Lower lobe of right lung (tissue), 2 donors: ENCODE measurements around the gene ALKBH5. TPM values are rescaled to one million over a fixed set of nuclear protein-coding genes. Genes with fewer than 3 reads are reported as not detected.

Experiments used
- ATAC-seq, 2 donors: fragments of 200-7000 bp; cut with Tn5 transposase; one replicate each; pipeline ENCODE4 v1.9.1; 2020 to 2022; ENCODE audit warnings: mild to moderate bottlenecking in 2 of 2, moderate library complexity in 2 of 2
- DNase-seq: peaks from one replicate; pipeline ENCODE4 v3.0.0-alpha.2; 2020
- H3K27ac ChIP-seq: fragments of 200-600 bp; one replicate; pipeline ENCODE4 v1.8.0; 2022
- H3K27me3 ChIP-seq: fragments of 200-600 bp; one replicate; pipeline ENCODE4 v1.8.0; 2022; ENCODE audit warnings: low read depth
- H3K36me3 ChIP-seq: fragments of 200-600 bp; one replicate; pipeline ENCODE4 v1.8.0; 2022; ENCODE audit warnings: mild to moderate bottlenecking
- H3K4me1 ChIP-seq: fragments of 200-600 bp; one replicate; pipeline ENCODE4 v1.8.0; 2022
- H3K4me3 ChIP-seq: fragments of 200-600 bp; one replicate; pipeline ENCODE4 v1.8.0; 2022; ENCODE audit warnings: mild to moderate bottlenecking
- H3K9me3 ChIP-seq: fragments of 200-600 bp; one replicate; pipeline ENCODE4 v1.8.0; 2022
- intact Hi-C: fragments of 100-400 bp; cut with DNase I; formaldehyde crosslinking; loops from one replicate; pipeline ENCODE4 v1.11.0; 2022
- total RNA-seq: library from RNA; stranded (reverse); fragmentation: NEBNext Ultra II Directional; extraction: Animal tissue kit (Norgen Biotek cat#: 25700); gene quantifications from one replicate; pipeline ENCODE4 v1.2.1, GENCODE V29; 2021
- TF ChIP-seq, protein P1 (sequence below): fragments of 200-600 bp; IDR thresholded peaks from one replicate; pipeline ENCODE4 v1.8.0; 2022; ENCODE audit warnings: antibody characterized with exemption, mild to moderate bottlenecking
- donor health status: DM: no; HTN: yes; CAD: no; lungs with severe emphysema.

The ALKBH5 gene
- total RNA-seq, 1 donor from 2014 or later: 100 TPM

DNA sequence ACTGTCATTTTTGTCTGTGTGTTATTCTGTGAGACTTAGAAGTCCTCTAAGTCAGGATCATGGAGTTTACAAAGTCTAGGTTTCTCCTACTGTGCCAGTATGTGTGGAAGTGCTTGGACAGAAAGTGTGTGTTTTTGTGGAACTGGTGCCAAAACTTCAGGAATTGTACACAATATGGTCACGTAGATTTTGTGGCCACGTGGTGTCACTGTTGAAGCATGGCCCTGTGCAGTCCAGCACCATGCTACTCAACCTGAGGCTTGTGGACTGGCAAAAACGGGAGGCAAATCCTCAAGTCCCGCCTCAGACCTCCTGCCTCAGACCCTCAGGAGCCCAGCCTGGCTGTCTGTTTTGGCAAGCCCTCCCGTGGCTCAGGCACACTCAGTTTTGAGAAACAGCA is 16.7 kb upstream of the ALKBH5 start:
- Histone ChIP-seq H3K9me3 (no peaks in the 10 kb centered on the region), H3K36me3 (no peaks in the 10 kb centered on the region), H3K4me1 (no peaks in the 10 kb centered on the region), H3K4me3 (no peak overlapping the region), H3K27me3 (no peaks in the 10 kb centered on the region), H3K27ac (no peak overlapping the region)
- DNase-seq (no peak), ATAC-seq (peak; percentile 34 to 43)
- TF ChIP-seq, protein P1, sequence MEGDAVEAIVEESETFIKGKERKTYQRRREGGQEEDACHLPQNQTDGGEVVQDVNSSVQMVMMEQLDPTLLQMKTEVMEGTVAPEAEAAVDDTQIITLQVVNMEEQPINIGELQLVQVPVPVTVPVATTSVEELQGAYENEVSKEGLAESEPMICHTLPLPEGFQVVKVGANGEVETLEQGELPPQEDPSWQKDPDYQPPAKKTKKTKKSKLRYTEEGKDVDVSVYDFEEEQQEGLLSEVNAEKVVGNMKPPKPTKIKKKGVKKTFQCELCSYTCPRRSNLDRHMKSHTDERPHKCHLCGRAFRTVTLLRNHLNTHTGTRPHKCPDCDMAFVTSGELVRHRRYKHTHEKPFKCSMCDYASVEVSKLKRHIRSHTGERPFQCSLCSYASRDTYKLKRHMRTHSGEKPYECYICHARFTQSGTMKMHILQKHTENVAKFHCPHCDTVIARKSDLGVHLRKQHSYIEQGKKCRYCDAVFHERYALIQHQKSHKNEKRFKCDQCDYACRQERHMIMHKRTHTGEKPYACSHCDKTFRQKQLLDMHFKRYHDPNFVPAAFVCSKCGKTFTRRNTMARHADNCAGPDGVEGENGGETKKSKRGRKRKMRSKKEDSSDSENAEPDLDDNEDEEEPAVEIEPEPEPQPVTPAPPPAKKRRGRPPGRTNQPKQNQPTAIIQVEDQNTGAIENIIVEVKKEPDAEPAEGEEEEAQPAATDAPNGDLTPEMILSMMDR: no peak
- intact Hi-C loops: no loop called here

DNA sequence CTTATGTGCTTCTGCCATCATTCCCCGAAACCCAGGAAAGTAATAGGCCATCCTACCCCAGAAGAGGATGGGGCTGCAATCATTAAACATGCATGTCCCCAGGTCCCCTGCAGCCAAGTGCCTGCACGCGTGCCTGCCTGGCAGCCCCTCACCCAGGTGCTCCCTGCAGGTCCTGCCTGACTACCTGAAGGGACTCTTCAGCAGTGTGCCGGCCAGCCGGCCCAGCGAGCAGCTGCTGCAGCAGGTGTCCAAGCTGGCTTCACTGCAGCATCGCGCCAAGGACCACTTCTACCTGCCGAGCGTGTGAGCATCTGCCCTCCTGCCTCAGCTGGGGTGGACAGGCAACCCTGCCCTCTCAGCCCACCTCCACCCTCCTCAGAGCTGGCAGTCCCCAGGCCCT is 16.2 kb upstream of the ALKBH5 start:
- intact Hi-C loops: no loop called here
- DNase-seq (no peak), ATAC-seq (no peak)
- no peak overlapping the region for H3K4me3 ChIP-seq
- TF ChIP-seq, protein P1: no peak
- H3K9me3 ChIP-seq: no peaks in the 10 kb centered on the region
- H3K27me3 ChIP-seq: no peaks in the 10 kb centered on the region
- no peaks in the 10 kb centered on the region for H3K36me3 ChIP-seq
- no peaks in the 10 kb centered on the region for H3K4me1 ChIP-seq
- H3K27ac ChIP-seq: no peak overlapping the region

DNA sequence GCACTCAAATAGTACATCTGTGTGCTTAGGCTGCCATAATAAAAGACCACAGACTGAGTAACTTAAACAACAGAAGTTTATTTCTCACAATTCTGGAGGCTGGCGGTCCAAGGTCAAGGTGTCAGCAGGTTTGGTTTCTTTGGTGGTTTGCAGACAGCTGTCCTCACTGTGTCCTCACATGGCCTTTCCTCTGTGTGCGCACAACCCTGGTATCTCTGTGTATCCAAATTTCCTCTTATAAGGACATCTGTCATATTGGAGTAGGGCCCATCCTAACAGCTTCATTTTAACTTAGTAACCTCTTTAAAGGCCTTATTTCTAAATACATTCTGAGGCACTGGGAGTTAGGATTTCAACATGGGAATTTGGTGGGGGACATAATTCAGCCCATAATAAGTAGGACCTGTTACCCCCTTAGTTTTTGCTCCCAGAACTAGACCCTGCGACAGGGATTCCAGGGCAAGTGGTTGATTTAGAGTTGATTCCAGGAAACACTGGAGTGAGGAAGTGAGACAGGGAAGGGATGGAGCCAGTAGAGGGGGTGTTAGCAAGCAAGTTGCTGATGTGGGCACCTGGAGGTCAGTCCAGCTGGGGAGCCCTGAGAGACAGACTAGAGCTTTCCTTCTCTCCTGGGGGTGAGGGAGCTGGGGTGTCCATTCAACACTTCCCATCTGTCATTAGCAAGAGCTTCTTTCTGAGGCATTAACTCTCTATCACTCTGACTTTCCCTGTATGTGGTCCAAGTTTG is 10.9 kb upstream of the ALKBH5 start:
- TF ChIP-seq, protein P1: no peak
- no peaks in the 10 kb centered on the region for H3K9me3 ChIP-seq
- no peak overlapping the region for H3K4me3 ChIP-seq
- intact Hi-C loops: no loop called here
- DNase-seq (no peak), ATAC-seq (peak in 1 of 2 donors; percentile 23)
- no peak overlapping the region for H3K27ac ChIP-seq
- H3K36me3 ChIP-seq: no peaks in the 10 kb centered on the region
- no peaks in the 10 kb centered on the region for H3K27me3 ChIP-seq
- no peaks in the 10 kb centered on the region for H3K4me1 ChIP-seq

DNA sequence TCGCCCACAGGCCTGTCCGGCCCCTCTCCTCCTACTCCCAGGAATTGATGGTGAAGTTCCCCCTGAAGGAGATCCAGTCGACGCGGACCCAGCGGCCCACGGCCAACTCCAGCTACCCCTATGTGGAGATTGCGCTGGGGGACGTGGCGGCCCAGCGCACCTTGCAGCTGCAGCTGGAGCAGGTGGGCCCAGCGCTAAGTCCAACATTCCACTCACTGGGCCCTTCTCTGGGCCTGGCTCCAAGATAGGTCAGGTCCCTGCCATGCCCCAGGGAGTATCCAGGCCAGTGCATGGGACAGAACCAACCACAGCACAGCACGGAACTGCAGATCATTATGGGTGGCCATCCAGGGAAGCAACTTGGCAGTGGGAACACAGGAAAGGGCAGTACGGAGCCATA is 9.9 kb upstream of the ALKBH5 start:
- Histone ChIP-seq H3K36me3 (no peaks in the 10 kb centered on the region), H3K27me3 (no peaks in the 10 kb centered on the region), H3K4me3 (no peak overlapping the region), H3K9me3 (no peaks in the 10 kb centered on the region), H3K27ac (no peak overlapping the region), H3K4me1 (no peaks in the 10 kb centered on the region)
- DNase-seq (no peak), ATAC-seq (no peak)
- TF ChIP-seq, protein P1: no peak
- intact Hi-C loops: no loop called here

DNA sequence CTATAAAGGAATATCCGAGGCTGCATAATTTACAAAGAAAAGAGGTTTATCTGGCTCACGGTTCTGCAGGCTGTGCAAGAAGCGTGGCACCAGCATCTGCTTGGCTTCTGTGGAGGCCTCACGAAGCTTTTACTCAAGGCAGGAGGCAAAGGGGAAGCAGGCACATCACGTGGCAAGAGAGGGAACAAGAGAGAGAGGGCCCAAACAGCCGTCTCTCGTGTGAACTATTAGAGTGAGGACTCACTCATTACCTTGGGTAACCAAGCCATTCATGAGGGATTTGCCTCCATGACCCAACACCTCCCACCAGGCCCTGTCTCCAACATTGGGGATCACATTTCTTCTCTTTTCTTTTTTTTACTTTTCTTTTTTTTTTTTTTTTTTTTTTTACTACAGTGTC is 7.5 kb upstream of the ALKBH5 start:
- no peaks in the 10 kb centered on the region for H3K36me3 ChIP-seq
- no peak overlapping the region for H3K27ac ChIP-seq
- no peaks in the 10 kb centered on the region for H3K27me3 ChIP-seq
- TF ChIP-seq, protein P1: no peak
- H3K4me1 ChIP-seq: no peaks in the 10 kb centered on the region
- H3K4me3 ChIP-seq: no peak overlapping the region
- intact Hi-C loops: no loop called here
- ATAC-seq: peak; percentile 40 to 55
- peak; percentile 61 for DNase-seq
- no peaks in the 10 kb centered on the region for H3K9me3 ChIP-seq
